H1 (cell line): Measurements from ENCODE around the gene GAGE12J. TPM values are rescaled to one million over a fixed set of nuclear protein-coding genes. Genes with fewer than 3 reads are reported as not detected.

Experiments
- FOSL1 ChIP-seq: IDR thresholded peaks from 2 replicates; pipeline ENCODE4 v1.6.1; 2011; ENCODE audit warnings: mild to moderate bottlenecking, low read depth, low read length, moderate library complexity; ENCODE audit not compliant: insufficient read depth
- JUND ChIP-seq: IDR thresholded peaks from 2 replicates; pipeline ENCODE4 v1.6.1; 2011; ENCODE audit warnings: mild to moderate bottlenecking, improper control_type of control experiment, low read length
- POLR2AphosphoS5 ChIP-seq: IDR thresholded peaks from 2 replicates; pipeline ENCODE4 v1.6.1; 2011; ENCODE audit warnings: low read depth, low read length
- TAF7 ChIP-seq: optimal IDR thresholded peaks from 2 replicates; pipeline ENCODE3; 2011; ENCODE audit warnings: low read depth, mild to moderate bottlenecking, inconsistent platforms, low read length, moderate library complexity, borderline replicate concordance
- polyA plus RNA-seq, 7 experiments: library from polyadenylated mRNA; depleted of rRNA in 3 of 7; stranded (reverse) in 5 of 7; unstranded in 2 of 7; fragments of >200 nt in 5 of 7; fragments of 200-250 nt in 2 of 7; gene quantifications; 1 replicate in 5 of 7; 2 replicates in 1 of 7; 4 replicates in 1 of 7; pipeline versions ENCODE4 v1.2.1 to v1.2.3, GENCODE V29; 2011 to 2013; ENCODE audit warnings: missing spikeins in 2 of 7, mixed read lengths in 2 of 7
- total RNA-seq: library from RNA; stranded (reverse); fragmentation: NEBNext Ultra II Directional; extraction: Animal tissue kit (Norgen Biotek cat#: 25700); gene quantifications from 2 replicates; pipeline ENCODE4 v1.2.1, GENCODE V29; 2021
- TF ChIP-seq, protein P1 (sequence below): fragments of 300-600 bp; sonication (generic); IDR thresholded peaks from 2 replicates; pipeline ENCODE4 v1.7.1; 2012; ENCODE audit warnings: low read length, moderate library complexity, mild to moderate bottlenecking, inconsistent platforms; ENCODE audit not compliant: insufficient replicate concordance

The GAGE12J gene
- total and polyA plus RNA-seq, 2 of the 8 experiments (the other 6 are each of a cell fraction or from before 2014, with no cell fraction given): not detected

DNA sequence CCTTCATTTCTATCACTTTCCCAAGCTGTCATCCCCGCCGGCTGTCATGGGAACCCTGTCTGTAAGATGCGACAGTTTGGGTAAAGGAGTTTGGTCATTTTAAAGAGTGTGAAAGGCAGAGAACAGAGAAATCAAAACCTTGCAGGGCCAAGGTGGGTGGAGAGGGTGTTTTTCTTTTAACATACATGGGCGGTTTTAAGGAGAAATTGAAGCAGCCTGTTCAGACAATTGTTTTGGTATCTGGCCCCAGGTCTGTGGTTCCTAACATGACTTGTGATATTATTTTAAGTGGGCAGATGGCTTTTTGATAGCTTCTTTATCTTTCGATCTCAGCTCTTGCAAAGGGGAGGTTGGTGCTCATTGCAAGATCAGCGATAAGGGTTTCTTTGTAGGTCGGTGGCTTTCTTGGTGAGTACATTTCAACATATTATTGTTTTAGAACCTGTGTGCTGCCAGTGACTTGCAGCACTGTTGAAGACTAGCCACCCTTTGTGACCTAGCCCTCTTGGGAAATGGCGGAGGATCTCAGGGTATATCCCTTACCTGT, 48.6 kb upstream of the GAGE12J start (continued):
- TF ChIP-seq, protein P1, sequence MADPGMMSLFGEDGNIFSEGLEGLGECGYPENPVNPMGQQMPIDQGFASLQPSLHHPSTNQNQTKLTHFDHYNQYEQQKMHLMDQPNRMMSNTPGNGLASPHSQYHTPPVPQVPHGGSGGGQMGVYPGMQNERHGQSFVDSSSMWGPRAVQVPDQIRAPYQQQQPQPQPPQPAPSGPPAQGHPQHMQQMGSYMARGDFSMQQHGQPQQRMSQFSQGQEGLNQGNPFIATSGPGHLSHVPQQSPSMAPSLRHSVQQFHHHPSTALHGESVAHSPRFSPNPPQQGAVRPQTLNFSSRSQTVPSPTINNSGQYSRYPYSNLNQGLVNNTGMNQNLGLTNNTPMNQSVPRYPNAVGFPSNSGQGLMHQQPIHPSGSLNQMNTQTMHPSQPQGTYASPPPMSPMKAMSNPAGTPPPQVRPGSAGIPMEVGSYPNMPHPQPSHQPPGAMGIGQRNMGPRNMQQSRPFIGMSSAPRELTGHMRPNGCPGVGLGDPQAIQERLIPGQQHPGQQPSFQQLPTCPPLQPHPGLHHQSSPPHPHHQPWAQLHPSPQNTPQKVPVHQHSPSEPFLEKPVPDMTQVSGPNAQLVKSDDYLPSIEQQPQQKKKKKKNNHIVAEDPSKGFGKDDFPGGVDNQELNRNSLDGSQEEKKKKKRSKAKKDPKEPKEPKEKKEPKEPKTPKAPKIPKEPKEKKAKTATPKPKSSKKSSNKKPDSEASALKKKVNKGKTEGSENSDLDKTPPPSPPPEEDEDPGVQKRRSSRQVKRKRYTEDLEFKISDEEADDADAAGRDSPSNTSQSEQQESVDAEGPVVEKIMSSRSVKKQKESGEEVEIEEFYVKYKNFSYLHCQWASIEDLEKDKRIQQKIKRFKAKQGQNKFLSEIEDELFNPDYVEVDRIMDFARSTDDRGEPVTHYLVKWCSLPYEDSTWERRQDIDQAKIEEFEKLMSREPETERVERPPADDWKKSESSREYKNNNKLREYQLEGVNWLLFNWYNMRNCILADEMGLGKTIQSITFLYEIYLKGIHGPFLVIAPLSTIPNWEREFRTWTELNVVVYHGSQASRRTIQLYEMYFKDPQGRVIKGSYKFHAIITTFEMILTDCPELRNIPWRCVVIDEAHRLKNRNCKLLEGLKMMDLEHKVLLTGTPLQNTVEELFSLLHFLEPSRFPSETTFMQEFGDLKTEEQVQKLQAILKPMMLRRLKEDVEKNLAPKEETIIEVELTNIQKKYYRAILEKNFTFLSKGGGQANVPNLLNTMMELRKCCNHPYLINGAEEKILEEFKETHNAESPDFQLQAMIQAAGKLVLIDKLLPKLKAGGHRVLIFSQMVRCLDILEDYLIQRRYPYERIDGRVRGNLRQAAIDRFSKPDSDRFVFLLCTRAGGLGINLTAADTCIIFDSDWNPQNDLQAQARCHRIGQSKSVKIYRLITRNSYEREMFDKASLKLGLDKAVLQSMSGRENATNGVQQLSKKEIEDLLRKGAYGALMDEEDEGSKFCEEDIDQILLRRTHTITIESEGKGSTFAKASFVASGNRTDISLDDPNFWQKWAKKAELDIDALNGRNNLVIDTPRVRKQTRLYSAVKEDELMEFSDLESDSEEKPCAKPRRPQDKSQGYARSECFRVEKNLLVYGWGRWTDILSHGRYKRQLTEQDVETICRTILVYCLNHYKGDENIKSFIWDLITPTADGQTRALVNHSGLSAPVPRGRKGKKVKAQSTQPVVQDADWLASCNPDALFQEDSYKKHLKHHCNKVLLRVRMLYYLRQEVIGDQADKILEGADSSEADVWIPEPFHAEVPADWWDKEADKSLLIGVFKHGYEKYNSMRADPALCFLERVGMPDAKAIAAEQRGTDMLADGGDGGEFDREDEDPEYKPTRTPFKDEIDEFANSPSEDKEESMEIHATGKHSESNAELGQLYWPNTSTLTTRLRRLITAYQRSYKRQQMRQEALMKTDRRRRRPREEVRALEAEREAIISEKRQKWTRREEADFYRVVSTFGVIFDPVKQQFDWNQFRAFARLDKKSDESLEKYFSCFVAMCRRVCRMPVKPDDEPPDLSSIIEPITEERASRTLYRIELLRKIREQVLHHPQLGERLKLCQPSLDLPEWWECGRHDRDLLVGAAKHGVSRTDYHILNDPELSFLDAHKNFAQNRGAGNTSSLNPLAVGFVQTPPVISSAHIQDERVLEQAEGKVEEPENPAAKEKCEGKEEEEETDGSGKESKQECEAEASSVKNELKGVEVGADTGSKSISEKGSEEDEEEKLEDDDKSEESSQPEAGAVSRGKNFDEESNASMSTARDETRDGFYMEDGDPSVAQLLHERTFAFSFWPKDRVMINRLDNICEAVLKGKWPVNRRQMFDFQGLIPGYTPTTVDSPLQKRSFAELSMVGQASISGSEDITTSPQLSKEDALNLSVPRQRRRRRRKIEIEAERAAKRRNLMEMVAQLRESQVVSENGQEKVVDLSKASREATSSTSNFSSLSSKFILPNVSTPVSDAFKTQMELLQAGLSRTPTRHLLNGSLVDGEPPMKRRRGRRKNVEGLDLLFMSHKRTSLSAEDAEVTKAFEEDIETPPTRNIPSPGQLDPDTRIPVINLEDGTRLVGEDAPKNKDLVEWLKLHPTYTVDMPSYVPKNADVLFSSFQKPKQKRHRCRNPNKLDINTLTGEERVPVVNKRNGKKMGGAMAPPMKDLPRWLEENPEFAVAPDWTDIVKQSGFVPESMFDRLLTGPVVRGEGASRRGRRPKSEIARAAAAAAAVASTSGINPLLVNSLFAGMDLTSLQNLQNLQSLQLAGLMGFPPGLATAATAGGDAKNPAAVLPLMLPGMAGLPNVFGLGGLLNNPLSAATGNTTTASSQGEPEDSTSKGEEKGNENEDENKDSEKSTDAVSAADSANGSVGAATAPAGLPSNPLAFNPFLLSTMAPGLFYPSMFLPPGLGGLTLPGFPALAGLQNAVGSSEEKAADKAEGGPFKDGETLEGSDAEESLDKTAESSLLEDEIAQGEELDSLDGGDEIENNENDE: no peak
- TF ChIP-seq TAF7: no peak
- no peak for TF ChIP-seq POLR2AphosphoS5
- no peak for TF ChIP-seq FOSL1
- TF ChIP-seq JUND: no peak
- TF ChIP-seq, all 59 proteins: peak for 0
